AG04449 (cell line): ENCODE data around the gene ZNF107.

ENCODE experiments used
- CTCF ChIA-PET: fragments of 350-600 bp; formaldehyde crosslinking; extraction: SDS; loops from one replicate; lab custom pipeline; 2021; ENCODE audit warnings: antibody characterized with exemption; lab: Yijun Ruan, JAX
- POLR2A ChIA-PET: fragments of 400-600, 350-600 bp; formaldehyde crosslinking; extraction: SDS; loops from one replicate; lab custom pipeline; 2020; ENCODE audit warnings: antibody characterized with exemption, inconsistent platforms; lab: Yijun Ruan, JAX
- DNase-seq: peaks from one replicate; pipeline ENCODE4 v3.0.0-alpha.2; 2010; ENCODE audit warnings: low read depth, low spot score
- H3K4me3 ChIP-seq: 2 replicates; pipeline ENCODE4 v1.5.1; 2011; ENCODE audit warnings: low read depth, mild to moderate bottlenecking, control low read depth, low read length
- TF ChIP-seq, protein P1 (sequence below): IDR thresholded peaks from one replicate; pipeline ENCODE4 v1.5.1; 2011; ENCODE audit warnings: mild to moderate bottlenecking, moderate library complexity, low read length, control low read depth, inconsistent platforms; ENCODE audit not compliant: insufficient read depth; ENCODE audit errors: missing control alignments

ZNF107 gene

DNA sequence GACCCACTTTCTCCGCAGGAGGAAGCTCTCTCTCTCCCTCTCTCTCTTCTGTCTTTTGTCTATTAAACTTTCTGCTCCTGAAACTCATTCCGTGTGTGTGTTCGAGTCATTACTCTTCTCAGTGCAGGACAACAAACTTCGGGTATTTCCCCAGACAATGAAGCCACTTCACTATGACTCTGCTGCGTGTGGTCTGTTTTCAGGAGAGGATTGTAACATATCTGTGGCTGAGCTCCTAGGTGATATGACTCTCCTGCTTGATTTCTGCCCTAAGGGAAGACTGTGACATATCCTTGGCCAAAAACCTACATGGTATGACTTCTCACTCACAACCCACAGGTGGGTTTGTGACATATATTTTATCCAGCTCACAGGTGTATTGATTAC lies 39.9 kb upstream of the ZNF107 start:
- TF ChIP-seq, protein P1, sequence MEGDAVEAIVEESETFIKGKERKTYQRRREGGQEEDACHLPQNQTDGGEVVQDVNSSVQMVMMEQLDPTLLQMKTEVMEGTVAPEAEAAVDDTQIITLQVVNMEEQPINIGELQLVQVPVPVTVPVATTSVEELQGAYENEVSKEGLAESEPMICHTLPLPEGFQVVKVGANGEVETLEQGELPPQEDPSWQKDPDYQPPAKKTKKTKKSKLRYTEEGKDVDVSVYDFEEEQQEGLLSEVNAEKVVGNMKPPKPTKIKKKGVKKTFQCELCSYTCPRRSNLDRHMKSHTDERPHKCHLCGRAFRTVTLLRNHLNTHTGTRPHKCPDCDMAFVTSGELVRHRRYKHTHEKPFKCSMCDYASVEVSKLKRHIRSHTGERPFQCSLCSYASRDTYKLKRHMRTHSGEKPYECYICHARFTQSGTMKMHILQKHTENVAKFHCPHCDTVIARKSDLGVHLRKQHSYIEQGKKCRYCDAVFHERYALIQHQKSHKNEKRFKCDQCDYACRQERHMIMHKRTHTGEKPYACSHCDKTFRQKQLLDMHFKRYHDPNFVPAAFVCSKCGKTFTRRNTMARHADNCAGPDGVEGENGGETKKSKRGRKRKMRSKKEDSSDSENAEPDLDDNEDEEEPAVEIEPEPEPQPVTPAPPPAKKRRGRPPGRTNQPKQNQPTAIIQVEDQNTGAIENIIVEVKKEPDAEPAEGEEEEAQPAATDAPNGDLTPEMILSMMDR: no peak
- CTCF ChIA-PET: no interaction called here
- H3K4me3 ChIP-seq: no peak overlapping the region
- no peak for DNase-seq
- POLR2A ChIA-PET: no interaction called here

DNA sequence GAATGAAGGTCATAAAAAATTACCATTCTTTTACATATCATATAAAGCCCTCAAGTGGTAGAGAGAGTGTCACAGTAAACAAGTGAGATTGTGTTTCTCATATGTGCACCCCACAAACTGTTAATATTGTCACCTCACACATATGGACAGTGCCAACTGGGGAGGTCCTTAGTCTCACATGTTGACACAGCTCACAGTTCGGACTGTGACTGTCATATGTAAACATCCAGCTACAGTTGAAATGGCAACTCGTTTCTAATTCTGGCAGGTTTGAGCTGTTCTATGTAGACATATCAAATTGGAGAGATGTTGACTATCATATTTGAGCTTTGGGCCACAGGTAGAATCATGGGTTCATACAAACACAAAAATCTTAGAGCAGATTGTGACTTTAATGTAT lies 39.4 kb upstream of the ZNF107 start:
- ChIA-PET POLR2A (no interaction called here), CTCF (no interaction called here)
- DNase-seq: no peak
- TF ChIP-seq, protein P1: no peak
- no peak overlapping the region for H3K4me3 ChIP-seq

DNA sequence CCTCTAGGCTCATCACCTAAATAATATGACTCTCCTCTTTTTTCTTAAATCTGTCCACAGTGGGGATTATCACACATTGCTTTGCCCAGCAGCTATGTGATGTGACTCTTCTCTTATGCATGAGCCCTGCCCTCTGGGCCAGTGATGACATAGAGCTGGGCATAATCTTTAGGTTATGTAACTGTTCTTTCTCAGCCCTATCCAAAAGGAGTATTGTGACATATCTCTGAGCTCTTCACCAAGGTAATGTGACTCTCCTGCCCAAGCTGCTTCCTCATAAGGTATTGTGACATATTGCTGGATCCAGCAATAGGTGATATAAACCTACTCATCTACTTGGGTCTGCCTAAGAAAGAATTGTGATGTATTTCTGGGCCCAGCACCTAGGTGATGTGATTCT lies 37.7 kb upstream of the ZNF107 start:
- CTCF ChIA-PET: no interaction called here
- TF ChIP-seq, protein P1: no peak
- POLR2A ChIA-PET: no interaction called here

DNA sequence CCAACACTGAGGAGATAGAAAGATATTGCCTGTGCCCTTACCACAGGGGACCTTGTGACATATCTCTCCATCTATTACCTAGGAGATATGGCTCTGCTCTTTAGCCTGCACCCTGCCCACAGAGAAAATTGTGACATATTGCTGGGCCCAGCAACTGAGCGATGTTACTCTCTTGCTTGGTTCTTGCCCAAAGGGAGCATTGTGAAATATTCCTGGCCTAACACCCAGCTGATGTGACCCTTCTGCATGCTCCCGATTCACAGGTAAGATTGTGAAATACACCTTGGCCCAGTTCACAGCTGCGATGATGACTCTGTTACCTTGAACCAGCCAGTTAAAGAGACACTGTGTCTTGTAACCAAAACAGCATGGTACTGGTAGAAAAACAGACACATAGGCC lies 37.2 kb upstream of the ZNF107 start:
- ChIA-PET CTCF (no interaction called here), POLR2A (no interaction called here)
- TF ChIP-seq, protein P1: no peak
- H3K4me3 ChIP-seq: no peak overlapping the region
- no peak for DNase-seq

More for the DNA sequence above, 37.7 kb upstream of the ZNF107 start:
- no peak for DNase-seq
- no peak overlapping the region for H3K4me3 ChIP-seq

DNA sequence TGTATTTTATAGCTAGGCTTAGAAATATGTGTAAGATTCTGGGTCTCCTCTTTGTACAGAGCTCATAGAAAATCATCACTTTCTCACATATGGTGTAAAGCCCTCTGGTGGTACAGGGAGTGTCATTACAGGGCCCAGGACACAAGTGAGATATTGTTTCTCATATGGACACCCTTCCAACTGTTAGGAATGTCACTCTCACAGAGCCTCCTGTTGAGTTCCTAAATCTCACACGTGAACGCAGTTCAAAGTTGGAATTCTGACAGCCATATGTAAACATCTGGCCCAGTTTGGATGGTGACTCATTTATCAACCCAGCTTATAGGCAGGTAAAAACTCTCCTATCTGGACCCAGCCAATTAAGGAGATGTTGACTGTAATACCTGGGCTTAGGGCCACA lies 35.4 kb upstream of the ZNF107 start:
- TF ChIP-seq, protein P1: peak; percentile 28
- no peak overlapping the region for H3K4me3 ChIP-seq
- no peak for DNase-seq
- POLR2A ChIA-PET: no interaction called here
- CTCF ChIA-PET: interaction anchor here (0.5 to 0.9 kb wide), 2 partner anchors 37 to 317 kb away, joined by 3 read pairs; partner anchors contain the start of gene ZNF736

DNA sequence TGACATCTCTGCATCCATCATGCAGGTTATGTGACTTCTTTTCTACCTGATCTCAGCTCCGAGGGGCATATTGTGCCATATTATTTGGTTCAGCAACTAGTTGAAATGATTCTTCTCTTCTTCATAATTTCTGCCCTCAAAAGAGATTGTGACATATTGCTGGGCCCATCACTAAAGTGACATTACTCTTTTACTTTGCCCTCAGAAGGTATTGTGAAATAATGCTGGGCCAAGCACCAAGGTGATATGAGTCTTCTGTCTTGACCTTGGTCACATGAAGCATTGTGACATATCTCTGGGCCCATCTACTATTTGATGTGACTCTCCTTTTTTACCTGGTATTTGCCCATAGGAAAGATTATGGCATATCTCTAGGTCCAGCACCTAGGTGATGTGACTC lies 33.9 kb upstream of the ZNF107 start:
- DNase-seq: no peak
- ChIA-PET POLR2A (no interaction called here), CTCF (no interaction called here)
- H3K4me3 ChIP-seq: no peak overlapping the region
- TF ChIP-seq, protein P1: no peak
